Ishikawa (cell line): ENCODE results near the gene SLC16A2.
A peak's percentile ranks its signal among the peaks of the same experiment; 100 is the strongest.

ENCODE experiments used
- CEBPB ChIP-seq: IDR thresholded peaks from 2 replicates; pipeline ENCODE4 v1.6.1; 2012
- CREB1 ChIP-seq: IDR thresholded peaks from 2 replicates; pipeline ENCODE4 v1.6.1; 2012; ENCODE audit warnings: low read depth
- EGR1 ChIP-seq: IDR thresholded peaks from 2 replicates; pipeline ENCODE4 v1.6.1; 2012
- EP300 ChIP-seq: IDR thresholded peaks from 2 replicates; pipeline ENCODE4 v1.6.1; 2012; ENCODE audit warnings: borderline replicate concordance
- FOXM1 ChIP-seq: IDR thresholded peaks from 2 replicates; pipeline ENCODE4 v1.6.1; 2012; ENCODE audit warnings: low read depth, borderline replicate concordance
- NFIC ChIP-seq: IDR thresholded peaks from 2 replicates; pipeline ENCODE4 v1.6.1; 2012
- RAD21 ChIP-seq: IDR thresholded peaks from 2 replicates; pipeline ENCODE4 v1.6.1; 2012; ENCODE audit warnings: low read depth
- REST ChIP-seq: IDR thresholded peaks from 2 replicates; pipeline ENCODE4 v1.6.1; 2012; ENCODE audit warnings: low read depth, mild to moderate bottlenecking
- TAF1 ChIP-seq: IDR thresholded peaks from 2 replicates; pipeline ENCODE4 v1.6.1; 2012; ENCODE audit warnings: low read depth, mild to moderate bottlenecking
- TCF12 ChIP-seq: IDR thresholded peaks from 2 replicates; pipeline ENCODE4 v1.6.1; 2012; ENCODE audit warnings: low read depth
- TEAD4 ChIP-seq: IDR thresholded peaks from 2 replicates; pipeline ENCODE4 v1.6.1; 2012
- USF1 ChIP-seq: IDR thresholded peaks from 2 replicates; pipeline ENCODE4 v1.6.1; 2012
- YY1 ChIP-seq: IDR thresholded peaks from 2 replicates; pipeline ENCODE4 v1.6.1; 2012; ENCODE audit warnings: low read depth
- ZBTB7A ChIP-seq: IDR thresholded peaks from 2 replicates; pipeline ENCODE4 v1.6.1; 2012; ENCODE audit warnings: low read depth
- TF ChIP-seq, protein P1 (sequence below): IDR thresholded peaks from 2 replicates; pipeline ENCODE4 v1.6.1; 2012

SLC16A2 gene

DNA sequence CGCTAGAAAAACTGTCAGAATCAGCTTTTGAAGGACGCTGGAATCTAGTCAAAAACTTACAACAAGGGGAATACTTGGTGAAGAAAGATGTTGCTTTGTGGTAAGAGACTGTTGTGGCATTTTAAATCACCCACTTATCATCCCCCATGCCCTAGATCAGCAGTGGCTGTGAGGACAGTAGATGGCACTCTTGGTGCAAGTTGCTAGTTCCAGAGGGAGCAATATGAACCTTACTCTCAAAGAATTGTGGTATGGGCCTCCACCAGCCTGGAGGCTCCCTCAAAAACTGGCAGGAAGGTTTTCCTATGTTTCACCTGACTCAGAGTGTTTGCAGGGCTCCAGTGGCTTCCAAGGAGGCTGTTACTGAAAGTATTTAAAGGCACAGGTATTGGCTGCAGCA, 37.7 kb upstream of the SLC16A2 start:
- TF ChIP-seq RAD21: peak; percentile 78
- TF ChIP-seq, protein P1, sequence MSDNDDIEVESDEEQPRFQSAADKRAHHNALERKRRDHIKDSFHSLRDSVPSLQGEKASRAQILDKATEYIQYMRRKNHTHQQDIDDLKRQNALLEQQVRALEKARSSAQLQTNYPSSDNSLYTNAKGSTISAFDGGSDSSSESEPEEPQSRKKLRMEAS: no peak

GRCh38 chrX:74389016-74389722, 32.1 kb upstream of the SLC16A2 start:
- no peak for TF ChIP-seq EGR1
- no peak for TF ChIP-seq TCF12
- TF ChIP-seq CREB1: no peak
- TF ChIP-seq USF1: no peak
- TF ChIP-seq ZBTB7A: no peak
- TF ChIP-seq TAF1: no peak
- no peak for TF ChIP-seq YY1
- TF ChIP-seq CEBPB: no peak
- TF ChIP-seq, protein P1: no peak

- no peak for TF ChIP-seq USF1
- no peak for TF ChIP-seq RAD21
- no peak for TF ChIP-seq REST
- no peak for TF ChIP-seq EGR1
- TF ChIP-seq, protein P1: no peak
- no peak for TF ChIP-seq CEBPB
- TF ChIP-seq EP300: no peak
- TF ChIP-seq FOXM1: no peak
- TF ChIP-seq YY1: no peak
- no peak for TF ChIP-seq CREB1
- no peak for TF ChIP-seq NFIC
- no peak for TF ChIP-seq TCF12
- no peak for TF ChIP-seq TAF1
- TF ChIP-seq ZBTB7A: no peak
- no peak for TF ChIP-seq TEAD4
Measured at GRCh38 chrX:74395556-74395955, 25.7 kb upstream of the SLC16A2 start.

- TF ChIP-seq, protein P1: no peak
Measured at GRCh38 chrX:74405973-74406489, 15.3 kb upstream of the SLC16A2 start.

DNA sequence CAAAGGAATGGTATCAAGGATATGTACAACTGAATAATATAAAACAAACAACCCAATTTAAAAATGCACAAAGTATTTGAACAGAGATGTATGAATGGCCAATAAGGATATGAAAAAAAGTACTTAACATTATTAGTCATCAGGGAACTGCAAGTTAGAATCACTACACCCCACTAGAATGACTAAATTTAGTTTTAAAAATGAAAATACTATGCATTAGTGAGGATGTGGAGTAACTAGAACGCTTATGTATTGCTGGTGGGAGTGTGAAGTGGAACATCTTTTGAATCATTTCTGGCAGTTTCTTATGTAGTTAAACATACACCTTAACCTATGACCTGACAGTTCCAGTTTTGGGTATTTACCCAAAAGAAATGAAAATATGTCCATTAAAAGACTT, 13.0 kb upstream of the SLC16A2 start:
- TF ChIP-seq TAF1 (no peak), NFIC (no peak), EP300 (no peak), CREB1 (no peak), ZBTB7A (no peak), CEBPB (no peak), TCF12 (no peak), EGR1 (no peak), REST (no peak), USF1 (no peak), FOXM1 (no peak)
- TF ChIP-seq, protein P1: no peak

- TF ChIP-seq EGR1: no peak
- TF ChIP-seq EP300: no peak
- no peak for TF ChIP-seq NFIC
- no peak for TF ChIP-seq TEAD4
- TF ChIP-seq USF1: no peak
- no peak for TF ChIP-seq ZBTB7A
- no peak for TF ChIP-seq CEBPB
- TF ChIP-seq FOXM1: no peak
- no peak for TF ChIP-seq REST
- no peak for TF ChIP-seq YY1
- TF ChIP-seq, protein P1: no peak
- TF ChIP-seq TAF1: no peak
- TF ChIP-seq TCF12: no peak
- TF ChIP-seq RAD21: no peak
- TF ChIP-seq CREB1: no peak
Measured at GRCh38 chrX:74419864-74420195, 1.5 kb upstream of the SLC16A2 start.
